Neural cell (in vitro differentiated cells): ENCODE results near the gene IL3. TPM values are rescaled to one million over a fixed set of nuclear protein-coding genes. Genes with fewer than 3 reads are reported as not detected.

Experiments used
- H2AFZ ChIP-seq: fragments of 200-600, 300-800 bp; sonication (generic), shearing (Covaris generic); 2 replicates; pipeline ENCODE4 v1.6.0; 2014; ENCODE audit warnings: low read depth, mild to moderate bottlenecking, antibody characterized with exemption, low read length, moderate library complexity
- H3F3A ChIP-seq: fragments of 200-600 bp; shearing (Covaris generic); 2 replicates; pipeline ENCODE4 v1.6.1; 2016; ENCODE audit warnings: mild to moderate bottlenecking, moderate library complexity, mixed read lengths, antibody characterized with exemption, low read length; ENCODE audit not compliant: insufficient read depth, poor library complexity, severe bottlenecking
- H3K27ac ChIP-seq: fragments of 200-600, 300-800 bp; sonication (generic), shearing (Covaris generic); 2 replicates; pipeline ENCODE4 v1.5.1; 2014; ENCODE audit warnings: mild to moderate bottlenecking, low read length, moderate library complexity
- H3K27me3 ChIP-seq: fragments of 300-800, 200-600 bp; sonication (generic), shearing (Covaris generic); 2 replicates; pipeline ENCODE4 v1.6.0; 2014; ENCODE audit warnings: mild to moderate bottlenecking, low read depth, low read length, moderate library complexity; ENCODE audit not compliant: insufficient read depth
- H3K36me3 ChIP-seq: fragments of 300-800, 200-600 bp; sonication (generic), shearing (Covaris generic); 2 replicates; pipeline ENCODE4 v1.5.1; 2014; ENCODE audit warnings: mild to moderate bottlenecking, antibody characterized with exemption, low read length, moderate library complexity; ENCODE audit not compliant: insufficient read depth
- H3K4me2 ChIP-seq: fragments of 300-800, 200-600 bp; sonication (generic), shearing (Covaris generic); 2 replicates; pipeline ENCODE4 v1.6.0; 2014; ENCODE audit warnings: mild to moderate bottlenecking, low read length
- H3K4me3 ChIP-seq: fragments of 300-800, 200-600 bp; sonication (generic), shearing (Covaris generic); 2 replicates; pipeline ENCODE4 v1.5.1; 2014; ENCODE audit warnings: mild to moderate bottlenecking, low read length, moderate library complexity
- H3K79me2 ChIP-seq: fragments of 200-600 bp; shearing (Covaris generic); replicated peaks from 2 replicates; pipeline ENCODE4 v1.6.0; 2014; ENCODE audit warnings: mild to moderate bottlenecking, low read length, moderate library complexity; ENCODE audit not compliant: insufficient read depth
- H3K9ac ChIP-seq: fragments of 300-800, 200-600 bp; sonication (generic), shearing (Covaris generic); 2 replicates; pipeline ENCODE4 v1.6.1; 2016; ENCODE audit warnings: mild to moderate bottlenecking, low read length, mixed read lengths
- H3K9me2 ChIP-seq: fragments of 200-600 bp; shearing (Covaris generic); 2 replicates; pipeline ENCODE4 v1.6.1; 2016; ENCODE audit warnings: mild to moderate bottlenecking, low read length, mixed read lengths; ENCODE audit not compliant: insufficient read depth
- H3K9me3 ChIP-seq: fragments of 200-600, 300-800 bp; sonication (generic), shearing (Covaris generic); 2 replicates; pipeline ENCODE4 v1.6.1; 2016; ENCODE audit warnings: mild to moderate bottlenecking, mixed run types, low read length, moderate library complexity, mixed read lengths
- H4K20me1 ChIP-seq: fragments of 200-600 bp; shearing (Covaris generic); 2 replicates; pipeline ENCODE4 v1.6.1; 2016; ENCODE audit warnings: mild to moderate bottlenecking, mixed run types; ENCODE audit not compliant: insufficient read depth
- CTCF ChIP-seq: fragments of 450-650 bp; IDR thresholded peaks from 2 replicates; pipeline ENCODE4 v1.5.1; 2014; ENCODE audit warnings: antibody characterized with exemption, mild to moderate bottlenecking, moderate library complexity; ENCODE audit not compliant: poor library complexity, severe bottlenecking
- EP300 ChIP-seq: fragments of 450-650 bp; conservative IDR thresholded peaks from 2 replicates; pipeline ENCODE4 v1.6.1; 2014; ENCODE audit warnings: antibody characterized with exemption, mild to moderate bottlenecking, moderate library complexity; ENCODE audit not compliant: poor library complexity, severe bottlenecking
- EZH2 ChIP-seq: fragments of 200-600, 300-800 bp; shearing (Covaris generic), sonication (generic); IDR thresholded peaks from 2 replicates; pipeline ENCODE4 v1.6.1; 2014; ENCODE audit warnings: antibody characterized with exemption, low read length, borderline replicate concordance, mild to moderate bottlenecking; ENCODE audit not compliant: insufficient read depth, poor library complexity, severe bottlenecking
- MXI1 ChIP-seq: fragments of 450-650 bp; conservative IDR thresholded peaks from 2 replicates; pipeline ENCODE4 v1.6.1; 2014; ENCODE audit warnings: antibody characterized with exemption, mild to moderate bottlenecking; ENCODE audit not compliant: poor library complexity, severe bottlenecking
- POLR2AphosphoS5 ChIP-seq: IDR thresholded peaks from 2 replicates; pipeline ENCODE4 v1.6.1; 2012
- RAD21 ChIP-seq: fragments of 450-650 bp; conservative IDR thresholded peaks from 2 replicates; pipeline ENCODE4 v1.6.1; 2014; ENCODE audit warnings: antibody characterized with exemption, mild to moderate bottlenecking, moderate library complexity
- REST ChIP-seq: IDR thresholded peaks from 2 replicates; pipeline ENCODE4 v1.6.1; 2012; ENCODE audit warnings: borderline replicate concordance
- SMC3 ChIP-seq: fragments of 450-650 bp; conservative IDR thresholded peaks from 2 replicates; pipeline ENCODE4 v1.6.1; 2014; ENCODE audit warnings: antibody characterized with exemption, mild to moderate bottlenecking, moderate library complexity; ENCODE audit not compliant: poor library complexity
- TAF1 ChIP-seq: IDR thresholded peaks from 2 replicates; pipeline ENCODE4 v1.6.1; 2012; ENCODE audit warnings: low read depth
- polyA plus RNA-seq: library from polyadenylated mRNA; depleted of rRNA; stranded (reverse); fragments of >200 nt; gene quantifications from 2 replicates; pipeline ENCODE4 v1.2.3, GENCODE V29; 2014

Gene IL3
- polyA plus RNA-seq, 1 donor from 2014 or later, result not detected

GRCh38 chr5:132054697-132055440, 5.6 kb upstream of the IL3 start:
- Histone ChIP-seq H3K27ac (no peak overlapping the region), H3K79me2 (no peaks in the 10 kb centered on the region), H3K4me3 (no peak overlapping the region), H3K4me2 (no peak overlapping the region), H3K27me3 (no peaks in the 10 kb centered on the region), H3F3A (no peaks in the 10 kb centered on the region), H3K9me2 (no peaks in the 10 kb centered on the region), H2AFZ (no peak overlapping the region), H3K9me3 (no peaks in the 10 kb centered on the region), H3K36me3 (no peaks in the 10 kb centered on the region), H4K20me1 (no peaks in the 10 kb centered on the region), H3K9ac (no peak overlapping the region)
- TF ChIP-seq POLR2AphosphoS5 (no peak), SMC3 (no peak), TAF1 (no peak)

- H3K9ac ChIP-seq, result no peak overlapping the region
- no peaks in the 10 kb centered on the region for H4K20me1 ChIP-seq
- no peaks in the 10 kb centered on the region for H3K9me3 ChIP-seq
- H3K79me2 ChIP-seq, result no peaks in the 10 kb centered on the region
- H3K9me2 ChIP-seq, result no peaks in the 10 kb centered on the region
- H3K27ac ChIP-seq, result no peak overlapping the region
- TF ChIP-seq POLR2AphosphoS5 (no peak), RAD21 (no peak), MXI1 (no peak), EZH2 (no peak), CTCF (no peak), EP300 (no peak), REST (no peak), SMC3 (no peak), TAF1 (no peak)
- H3K4me3 ChIP-seq, result no peak overlapping the region
- H3K27me3 ChIP-seq, result no peaks in the 10 kb centered on the region
- H3K36me3 ChIP-seq, result no peaks in the 10 kb centered on the region
- H2AFZ ChIP-seq, result no peak overlapping the region
- no peaks in the 10 kb centered on the region for H3F3A ChIP-seq
- H3K4me2 ChIP-seq, result no peak overlapping the region
Measured at GRCh38 chr5:132055441-132055807, 5.0 kb upstream of the IL3 start.
